Panc1 (cell line): ENCODE data around the gene TRABD2A. TPM values are rescaled to one million over a fixed set of nuclear protein-coding genes. Genes with fewer than 3 reads are reported as not detected.

Experiments
- ATAC-seq: fragments of 200-7000 bp; cut with Tn5 transposase; 2 replicates; pipeline ENCODE4 v1.9.1; 2020; ENCODE audit warnings: mild to moderate bottlenecking, moderate library complexity
- BruUV-seq: library from RNA; stranded (reverse); fragments of 400-500 nt; replicated peaks from 2 replicates; lab custom pipeline; 2021; lab: Mats Ljungman, UMichigan
- CTCF ChIA-PET: fragments of 300-600 bp; sonication (Branson Sonifier 250); formaldehyde crosslinking; loops from one replicate; lab custom pipeline; 2022; ENCODE audit warnings: antibody characterized with exemption; lab: Charles Lee
- POLR2A ChIA-PET: fragments of 300-600 bp; sonication (Branson Sonifier 250); formaldehyde crosslinking; loops from one replicate; lab custom pipeline; 2022; ENCODE audit warnings: antibody characterized with exemption; lab: Charles Lee
- DNase-seq: peaks from one replicate; pipeline ENCODE4 v3.0.0-alpha.2; 2010; ENCODE audit warnings: low read depth, low spot score
- H3K27ac ChIP-seq: 2 replicates; pipeline ENCODE4 v1.5.1; 2011; ENCODE audit warnings: mild to moderate bottlenecking, low read length, inconsistent platforms
- H3K27me3 ChIP-seq: fragments of 200-500 bp; sonication (Bioruptor generic); 2 replicates; pipeline ENCODE4 v1.6.0; 2014; ENCODE audit warnings: low read length, inconsistent platforms; ENCODE audit not compliant: control insufficient read depth, insufficient read depth
- H3K36me3 ChIP-seq: fragments of 200-500 bp; sonication (Bioruptor generic); 2 replicates; pipeline ENCODE4 v1.5.1; 2014; ENCODE audit warnings: inconsistent platforms, mild to moderate bottlenecking, low read length, moderate library complexity; ENCODE audit not compliant: control insufficient read depth, insufficient read depth
- H3K4me1 ChIP-seq: 2 replicates; pipeline ENCODE4 v1.5.1; 2011; ENCODE audit warnings: inconsistent platforms, mild to moderate bottlenecking, low read length, moderate library complexity; ENCODE audit not compliant: control insufficient read depth, insufficient read depth
- H3K4me3 ChIP-seq, 2 experiments: 2 replicates each; pipeline ENCODE4 v1.5.1; 2011 to 2012; ENCODE audit warnings: low read depth in 2 of 2, low read length in 2 of 2, mild to moderate bottlenecking in 2 of 2, inconsistent platforms in 1 of 2, moderate library complexity in 1 of 2
- H3K9me3 ChIP-seq: fragments of 200-500 bp; sonication (Bioruptor generic); 2 replicates; pipeline ENCODE4 v1.5.1; 2014; ENCODE audit warnings: low read depth, mild to moderate bottlenecking, inconsistent platforms, low read length, moderate library complexity; ENCODE audit not compliant: control insufficient read depth, insufficient read depth
- POLR2AphosphoS5 ChIP-seq: IDR thresholded peaks from 2 replicates; pipeline ENCODE4 v1.6.1; 2012; ENCODE audit warnings: mild to moderate bottlenecking, low read depth, low read length, moderate library complexity
- SIN3A ChIP-seq: IDR thresholded peaks from 2 replicates; pipeline ENCODE4 v1.6.1; 2012; ENCODE audit warnings: low read depth, mild to moderate bottlenecking, low read length, moderate library complexity, borderline replicate concordance; ENCODE audit not compliant: insufficient read depth
- TCF7L2 ChIP-seq: IDR thresholded peaks from 2 replicates; pipeline ENCODE4 v1.6.1; 2011; ENCODE audit warnings: mild to moderate bottlenecking, low read depth, low read length, inconsistent platforms
- in situ Hi-C: cut with HindIII; loops from 2 replicates; pipeline ENCODE4 v1.10.0; 2016; ENCODE audit warnings: low sequenced_read_pairs, low pct_unique_long_range_greater_than_20kb
- intact Hi-C: fragments of 100-400 bp; cut with micrococcal nuclease; formaldehyde crosslinking; loops from one replicate; pipeline ENCODE4 v1.10.0; 2022; ENCODE audit not compliant: unreplicated experiment
- total RNA-seq: library from RNA; stranded (reverse); gene quantifications from one replicate; pipeline ENCODE4 v1.2.1, GENCODE V29; 2021; ENCODE audit not compliant: unreplicated experiment
- TF ChIP-seq, protein P1 (sequence below), 2 experiments: IDR thresholded peaks; 2 replicates each; pipeline ENCODE4 v1.6.1; 2011 to 2012; ENCODE audit warnings: low read depth in 2 of 2, control low read depth in 1 of 2, low read length in 1 of 2, mild to moderate bottlenecking in 1 of 2, moderate library complexity in 1 of 2; ENCODE audit not compliant: insufficient read depth in 1 of 2
- TF ChIP-seq, protein P2 (sequence below): fragments of 450-650 bp; IDR thresholded peaks from 2 replicates; pipeline ENCODE4 v1.5.1; 2017; ENCODE audit warnings: mild to moderate bottlenecking

Gene TRABD2A
- total RNA-seq, 1 experiment from 2014 or later = 1.7 TPM

DNA sequence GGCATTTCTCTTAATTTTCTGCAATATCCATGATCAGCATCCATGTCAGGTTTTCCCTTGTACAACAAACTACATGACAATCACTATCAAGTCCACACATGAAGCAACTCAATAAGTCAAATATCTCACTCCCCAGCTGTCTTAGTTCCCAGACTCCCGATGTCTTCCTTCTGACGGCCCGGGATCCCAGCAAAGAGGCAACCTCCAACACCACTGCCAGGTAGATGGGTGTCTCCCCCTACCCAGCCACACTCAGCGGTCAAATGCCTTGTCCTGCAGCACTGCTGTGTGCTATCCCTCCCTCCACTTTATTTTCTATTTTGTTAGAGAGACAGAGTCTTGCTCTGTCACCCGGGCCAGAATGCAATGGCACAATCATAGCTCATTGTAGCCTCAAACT is 23.3 kb downstream of the TRABD2A start:
- Histone ChIP-seq H3K27ac (no peak overlapping the region), H3K4me1 (no peaks in the 10 kb centered on the region), H3K27me3 (no peaks in the 10 kb centered on the region), H3K4me3 (no peak overlapping the region), H3K9me3 (no peaks in the 10 kb centered on the region), H3K36me3 (no peaks in the 10 kb centered on the region)
- intact Hi-C loops (no loop called here), in situ Hi-C loops (no loop called here)
- no peak for DNase-seq
- no peak for TF ChIP-seq TCF7L2
- no peak for TF ChIP-seq POLR2AphosphoS5
- TF ChIP-seq, protein P1, sequence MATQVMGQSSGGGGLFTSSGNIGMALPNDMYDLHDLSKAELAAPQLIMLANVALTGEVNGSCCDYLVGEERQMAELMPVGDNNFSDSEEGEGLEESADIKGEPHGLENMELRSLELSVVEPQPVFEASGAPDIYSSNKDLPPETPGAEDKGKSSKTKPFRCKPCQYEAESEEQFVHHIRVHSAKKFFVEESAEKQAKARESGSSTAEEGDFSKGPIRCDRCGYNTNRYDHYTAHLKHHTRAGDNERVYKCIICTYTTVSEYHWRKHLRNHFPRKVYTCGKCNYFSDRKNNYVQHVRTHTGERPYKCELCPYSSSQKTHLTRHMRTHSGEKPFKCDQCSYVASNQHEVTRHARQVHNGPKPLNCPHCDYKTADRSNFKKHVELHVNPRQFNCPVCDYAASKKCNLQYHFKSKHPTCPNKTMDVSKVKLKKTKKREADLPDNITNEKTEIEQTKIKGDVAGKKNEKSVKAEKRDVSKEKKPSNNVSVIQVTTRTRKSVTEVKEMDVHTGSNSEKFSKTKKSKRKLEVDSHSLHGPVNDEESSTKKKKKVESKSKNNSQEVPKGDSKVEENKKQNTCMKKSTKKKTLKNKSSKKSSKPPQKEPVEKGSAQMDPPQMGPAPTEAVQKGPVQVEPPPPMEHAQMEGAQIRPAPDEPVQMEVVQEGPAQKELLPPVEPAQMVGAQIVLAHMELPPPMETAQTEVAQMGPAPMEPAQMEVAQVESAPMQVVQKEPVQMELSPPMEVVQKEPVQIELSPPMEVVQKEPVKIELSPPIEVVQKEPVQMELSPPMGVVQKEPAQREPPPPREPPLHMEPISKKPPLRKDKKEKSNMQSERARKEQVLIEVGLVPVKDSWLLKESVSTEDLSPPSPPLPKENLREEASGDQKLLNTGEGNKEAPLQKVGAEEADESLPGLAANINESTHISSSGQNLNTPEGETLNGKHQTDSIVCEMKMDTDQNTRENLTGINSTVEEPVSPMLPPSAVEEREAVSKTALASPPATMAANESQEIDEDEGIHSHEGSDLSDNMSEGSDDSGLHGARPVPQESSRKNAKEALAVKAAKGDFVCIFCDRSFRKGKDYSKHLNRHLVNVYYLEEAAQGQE (IDR thresholded peaks at IDR 0.05; ENCODE audit: insufficient read depth in 1 of 2, low read depth in 2 of 2, low read length in 1 of 2) = no peak
- no peak for TF ChIP-seq SIN3A
- TF ChIP-seq, protein P2, sequence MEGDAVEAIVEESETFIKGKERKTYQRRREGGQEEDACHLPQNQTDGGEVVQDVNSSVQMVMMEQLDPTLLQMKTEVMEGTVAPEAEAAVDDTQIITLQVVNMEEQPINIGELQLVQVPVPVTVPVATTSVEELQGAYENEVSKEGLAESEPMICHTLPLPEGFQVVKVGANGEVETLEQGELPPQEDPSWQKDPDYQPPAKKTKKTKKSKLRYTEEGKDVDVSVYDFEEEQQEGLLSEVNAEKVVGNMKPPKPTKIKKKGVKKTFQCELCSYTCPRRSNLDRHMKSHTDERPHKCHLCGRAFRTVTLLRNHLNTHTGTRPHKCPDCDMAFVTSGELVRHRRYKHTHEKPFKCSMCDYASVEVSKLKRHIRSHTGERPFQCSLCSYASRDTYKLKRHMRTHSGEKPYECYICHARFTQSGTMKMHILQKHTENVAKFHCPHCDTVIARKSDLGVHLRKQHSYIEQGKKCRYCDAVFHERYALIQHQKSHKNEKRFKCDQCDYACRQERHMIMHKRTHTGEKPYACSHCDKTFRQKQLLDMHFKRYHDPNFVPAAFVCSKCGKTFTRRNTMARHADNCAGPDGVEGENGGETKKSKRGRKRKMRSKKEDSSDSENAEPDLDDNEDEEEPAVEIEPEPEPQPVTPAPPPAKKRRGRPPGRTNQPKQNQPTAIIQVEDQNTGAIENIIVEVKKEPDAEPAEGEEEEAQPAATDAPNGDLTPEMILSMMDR = no peak
- POLR2A ChIA-PET = no interaction called here
- no peak for ATAC-seq
- CTCF ChIA-PET = no interaction called here
- BruUV-seq = no TSS peak

DNA sequence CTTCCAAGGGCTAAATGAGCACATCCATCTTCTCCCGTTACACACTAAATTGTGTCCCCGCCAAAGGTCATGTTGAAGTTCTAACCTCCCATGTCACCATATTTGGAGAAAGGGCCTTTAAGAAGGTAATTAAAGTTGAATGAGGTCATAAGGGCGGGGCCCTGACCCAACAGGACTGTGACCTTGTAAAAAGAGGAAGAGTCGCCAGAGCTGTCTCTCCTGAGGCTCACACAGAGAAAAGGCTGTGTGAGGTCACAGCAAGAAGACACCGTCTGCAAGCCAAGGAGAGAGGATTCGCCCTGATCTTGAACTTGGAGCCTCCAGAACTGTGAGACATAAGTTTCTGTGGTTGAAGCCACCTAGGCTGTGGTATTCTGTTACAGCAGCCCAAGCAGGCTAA is 24.1 kb downstream of the TRABD2A start:
- intact Hi-C loops (no loop called here), in situ Hi-C loops (no loop called here)
- Histone ChIP-seq H3K36me3 (no peaks in the 10 kb centered on the region), H3K27me3 (no peaks in the 10 kb centered on the region), H3K27ac (no peak overlapping the region), H3K4me1 (no peaks in the 10 kb centered on the region), H3K4me3 (no peak overlapping the region), H3K9me3 (no peaks in the 10 kb centered on the region)
- TF ChIP-seq, protein P2 = no peak
- TF ChIP-seq POLR2AphosphoS5 (no peak), TCF7L2 (no peak), SIN3A (no peak)
- TF ChIP-seq, protein P1 (IDR thresholded peaks at IDR 0.05; ENCODE audit: insufficient read depth in 1 of 2, low read depth in 2 of 2, low read length in 1 of 2) = no peak
- CTCF ChIA-PET = no interaction called here
- no peak for ATAC-seq
- POLR2A ChIA-PET = no interaction called here
- no peak for DNase-seq
- BruUV-seq = no TSS peak
